ENCODE data around the gene MESP2.
A peak's percentile ranks its signal among the peaks of the same experiment; 100 is the strongest.

The MESP2 gene, protein sequence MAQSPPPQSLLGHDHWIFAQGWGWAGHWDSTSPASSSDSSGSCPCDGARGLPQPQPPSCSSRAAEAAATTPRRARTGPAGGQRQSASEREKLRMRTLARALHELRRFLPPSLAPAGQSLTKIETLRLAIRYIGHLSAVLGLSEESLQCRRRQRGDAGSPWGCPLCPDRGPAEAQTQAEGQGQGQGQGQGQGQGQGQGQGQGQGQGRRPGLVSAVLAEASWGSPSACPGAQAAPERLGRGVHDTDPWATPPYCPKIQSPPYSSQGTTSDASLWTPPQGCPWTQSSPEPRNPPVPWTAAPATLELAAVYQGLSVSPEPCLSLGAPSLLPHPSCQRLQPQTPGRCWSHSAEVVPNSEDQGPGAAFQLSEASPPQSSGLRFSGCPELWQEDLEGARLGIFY

DNA sequence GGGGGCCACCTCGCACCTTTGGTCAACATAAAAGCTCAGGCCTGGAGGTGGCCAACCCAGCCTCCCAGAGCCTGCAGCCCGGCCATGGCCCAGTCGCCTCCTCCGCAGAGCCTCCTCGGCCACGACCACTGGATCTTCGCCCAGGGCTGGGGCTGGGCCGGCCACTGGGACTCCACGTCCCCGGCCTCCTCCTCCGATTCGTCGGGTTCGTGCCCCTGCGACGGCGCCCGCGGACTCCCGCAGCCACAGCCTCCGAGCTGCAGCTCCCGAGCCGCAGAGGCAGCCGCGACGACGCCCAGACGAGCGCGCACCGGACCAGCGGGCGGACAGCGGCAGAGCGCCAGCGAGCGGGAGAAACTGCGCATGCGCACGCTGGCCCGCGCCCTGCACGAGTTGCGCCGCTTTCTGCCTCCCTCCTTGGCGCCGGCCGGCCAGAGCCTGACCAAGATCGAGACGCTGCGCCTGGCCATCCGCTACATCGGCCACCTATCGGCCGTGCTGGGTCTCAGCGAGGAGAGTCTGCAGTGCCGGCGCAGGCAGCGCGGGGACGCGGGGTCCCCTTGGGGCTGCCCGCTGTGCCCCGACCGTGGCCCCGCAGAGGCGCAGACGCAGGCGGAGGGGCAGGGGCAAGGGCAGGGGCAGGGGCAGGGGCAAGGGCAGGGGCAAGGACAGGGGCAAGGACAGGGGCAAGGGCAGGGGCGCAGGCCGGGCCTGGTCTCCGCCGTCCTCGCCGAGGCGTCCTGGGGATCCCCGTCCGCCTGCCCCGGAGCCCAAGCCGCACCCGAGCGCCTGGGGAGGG is at the start of gene MESP2:
Gene MESP2 (plus strand): TSS at position 59 of the 799 bp plus-strand sequence. CDS start 26 bp downstream, at position 85.
- FAIRE-seq = no peak

DNA sequence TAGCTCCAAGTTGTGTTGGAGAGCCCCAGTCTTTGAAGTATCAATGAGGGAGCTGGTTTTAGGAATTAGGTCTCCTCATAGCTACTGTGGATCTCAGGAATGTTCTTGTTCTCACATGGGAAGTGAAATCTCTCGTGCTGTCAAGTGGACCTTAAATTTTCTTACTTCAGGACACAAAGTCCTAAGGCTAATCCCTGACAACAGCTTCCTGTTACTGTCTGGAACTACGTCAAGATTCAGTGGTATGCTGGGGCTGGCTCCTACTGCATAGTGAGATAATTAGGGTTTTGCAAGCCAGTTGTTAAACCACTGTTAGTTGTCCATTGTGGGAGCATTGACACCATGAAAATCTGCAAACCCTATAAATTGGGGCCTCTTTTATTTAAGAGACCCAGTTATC is 47.9 kb upstream of the MESP2 start:
- FAIRE-seq = no peak

DNA sequence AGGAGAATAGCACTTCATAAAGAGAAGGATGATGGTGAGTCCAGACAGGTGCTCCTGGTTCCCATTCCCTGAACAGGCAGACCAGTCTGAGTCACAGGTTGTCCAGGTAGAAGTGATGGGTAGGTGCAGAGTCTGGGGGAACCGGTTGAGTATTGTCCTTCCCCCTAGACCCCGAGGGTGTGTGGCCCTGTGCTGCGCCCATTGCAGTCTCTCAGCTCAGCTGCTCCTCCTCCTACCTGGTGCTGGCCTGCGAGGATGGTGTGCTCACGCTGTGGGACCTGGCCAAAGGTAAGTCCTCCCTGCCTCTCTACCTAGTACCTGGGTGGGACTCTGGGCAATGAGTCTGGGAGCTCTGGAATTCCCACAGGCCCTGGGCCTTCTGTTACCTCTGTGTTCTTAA is 44.9 kb upstream of the MESP2 start:
- no peak for FAIRE-seq

DNA sequence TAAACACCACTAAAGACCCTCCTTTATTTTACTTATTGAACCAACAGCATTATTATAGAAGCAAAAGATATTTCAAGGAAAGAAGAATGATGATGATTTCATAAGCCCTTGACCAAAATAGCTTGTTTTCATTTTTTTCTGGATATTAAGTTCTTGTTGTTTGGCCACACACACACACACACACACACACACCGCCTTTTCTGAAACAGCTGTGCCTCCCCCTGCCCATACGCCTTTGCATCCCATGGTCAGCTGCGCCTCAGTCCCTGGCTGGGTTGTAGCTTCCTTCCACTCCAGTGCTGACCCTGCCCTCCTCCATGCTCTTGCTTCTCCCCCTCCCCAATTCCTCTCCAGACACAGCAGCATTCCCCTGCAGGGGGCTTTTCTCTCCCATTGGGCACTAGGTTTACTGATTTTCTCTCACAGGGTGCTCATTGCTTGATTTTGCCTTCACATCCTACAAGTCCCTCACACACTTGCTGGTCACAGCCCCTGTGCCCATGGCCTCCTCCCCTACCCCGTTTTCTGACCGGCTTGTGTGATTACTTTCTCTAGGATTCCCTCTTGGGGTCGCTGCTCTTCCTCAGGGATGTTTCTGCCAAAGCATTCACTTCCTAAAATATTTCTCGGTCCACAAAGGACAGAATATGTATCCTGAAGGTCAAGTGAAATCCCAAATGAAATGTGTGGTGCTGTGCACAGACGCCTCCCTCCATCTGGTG is 43.5 kb upstream of the MESP2 start:
- no peak for FAIRE-seq

DNA sequence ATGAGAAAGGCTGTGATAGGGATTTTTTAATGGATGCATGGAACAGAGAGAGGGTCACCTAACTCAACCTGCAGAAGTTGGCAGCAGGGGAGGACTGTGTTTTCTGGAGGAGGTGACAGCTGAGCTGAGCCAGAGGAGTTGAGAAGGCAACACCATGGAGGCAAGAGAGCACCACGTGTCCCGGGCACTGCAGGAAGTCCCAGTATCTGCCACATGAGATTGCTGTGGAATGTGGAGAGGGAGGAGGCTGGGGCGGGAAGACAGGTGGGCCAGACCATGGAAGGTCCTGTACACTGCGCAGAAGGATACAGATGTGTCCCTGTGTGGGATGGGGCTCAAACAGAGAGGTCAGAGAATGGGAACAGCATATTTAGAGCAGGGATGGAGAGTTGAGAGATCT is 40.4 kb upstream of the MESP2 start:
- no peak for FAIRE-seq

DNA sequence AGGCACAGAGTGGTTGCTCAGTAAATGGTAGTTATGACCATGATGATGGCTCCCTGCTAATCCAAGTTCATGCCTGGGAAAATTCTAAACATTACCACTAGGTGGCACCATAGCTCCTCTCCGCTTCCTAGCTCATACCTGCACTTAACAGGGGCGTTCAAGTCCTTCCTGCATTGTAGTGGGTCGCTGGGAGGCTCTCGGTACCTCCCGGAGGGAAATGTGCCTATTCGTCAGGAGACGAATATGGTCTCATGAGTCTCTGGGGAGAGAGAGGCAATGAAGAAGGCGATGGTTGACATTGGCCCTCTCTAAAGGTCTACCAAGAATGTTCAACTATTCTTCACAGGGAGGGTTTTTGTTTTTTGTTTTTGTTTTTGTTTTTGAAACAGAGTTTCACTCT is 36.0 kb upstream of the MESP2 start:
- FAIRE-seq = peak; percentile 90

DNA sequence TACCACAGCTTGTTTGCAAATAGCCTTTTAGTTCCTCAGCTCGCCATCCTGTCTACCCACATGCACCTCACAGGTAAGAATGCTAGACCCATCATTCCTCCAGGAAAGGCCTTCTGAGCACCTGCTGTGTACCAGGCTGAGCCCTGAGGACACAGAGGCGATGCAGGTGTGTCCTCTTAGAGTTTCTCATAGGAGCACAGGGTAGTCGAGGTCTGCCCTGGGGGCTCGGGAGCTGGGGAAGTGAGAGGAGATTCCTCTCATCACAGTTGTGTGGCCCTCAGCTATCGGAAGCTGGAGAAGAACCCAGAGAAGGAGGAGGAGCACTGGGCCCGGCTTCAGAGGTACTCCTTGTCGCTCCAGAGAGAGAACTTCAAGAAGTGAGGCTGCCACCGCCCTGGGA is 33.1 kb upstream of the MESP2 start:
- no peak for FAIRE-seq

DNA sequence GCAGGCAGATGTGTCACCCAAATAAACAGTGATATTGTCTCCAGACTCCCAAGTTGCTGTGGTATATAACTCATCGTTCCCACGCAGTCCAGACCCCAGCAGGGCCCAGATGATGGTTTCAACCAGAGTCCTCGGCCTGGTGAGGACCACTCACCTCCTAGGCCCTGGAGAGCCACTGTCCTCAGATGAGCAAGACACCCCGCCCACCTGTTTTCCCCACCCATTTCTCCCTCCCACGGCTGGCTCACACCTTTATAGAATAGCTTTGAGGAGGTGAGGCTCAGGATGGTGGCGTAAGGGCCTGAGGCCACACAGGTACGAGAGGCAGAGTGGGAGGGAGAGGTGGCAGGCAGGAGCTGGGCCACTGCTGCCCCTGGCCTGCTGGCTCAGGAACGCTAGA is 32.5 kb upstream of the MESP2 start:
- FAIRE-seq = no peak

DNA sequence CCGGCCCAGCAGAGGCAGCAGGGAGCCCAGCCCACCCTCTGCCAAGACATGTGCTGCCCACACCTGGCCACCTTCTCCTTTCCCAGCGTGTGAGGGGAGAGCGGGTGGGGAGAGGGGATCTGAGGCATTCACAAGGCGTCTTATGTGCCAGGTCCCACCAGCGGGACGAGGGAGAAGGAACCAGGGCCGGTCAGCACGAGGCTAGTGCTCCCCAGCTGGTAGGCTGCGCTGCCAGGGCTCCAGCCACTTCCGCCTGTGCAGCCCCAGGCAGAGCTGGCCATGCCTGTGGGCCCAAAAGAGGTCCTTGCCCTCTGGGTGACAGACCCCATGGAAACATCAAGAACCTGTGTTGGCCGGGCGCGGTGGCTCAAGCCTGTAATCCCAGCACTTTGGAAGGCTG is 31.0 kb upstream of the MESP2 start:
- FAIRE-seq = no peak

DNA sequence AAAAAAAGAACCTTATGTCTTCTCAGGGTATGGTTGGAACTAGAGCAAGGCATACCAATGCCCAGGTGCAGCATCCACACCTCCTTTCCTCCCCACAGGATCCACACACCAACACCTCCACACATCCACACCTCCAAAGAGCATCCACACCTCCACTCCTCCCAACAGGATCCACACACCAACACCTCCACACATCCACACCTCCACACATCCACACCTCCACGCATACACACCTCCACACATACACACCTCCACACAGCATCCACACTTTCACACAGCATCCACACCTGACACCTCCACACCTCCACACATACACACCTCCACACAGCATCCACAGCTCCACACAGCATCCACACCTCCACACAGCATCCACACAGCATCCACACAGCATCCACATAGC is 30.4 kb upstream of the MESP2 start:
- no peak for FAIRE-seq

DNA sequence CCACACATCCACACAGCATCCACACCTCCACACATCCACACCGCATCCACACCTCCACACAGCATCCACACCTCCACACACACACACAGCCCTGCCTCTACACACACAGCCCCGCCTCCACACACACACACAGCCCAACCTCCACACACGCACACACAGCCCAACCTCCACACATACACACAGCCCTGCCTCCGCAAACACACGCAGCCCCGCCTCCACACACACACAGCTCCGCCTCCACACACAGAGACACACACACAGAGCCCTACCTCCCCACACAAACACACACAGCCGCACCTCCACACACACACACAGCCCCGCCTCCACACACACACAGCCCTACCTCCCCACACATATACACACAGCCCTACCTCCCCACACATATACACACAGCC is 29.7 kb upstream of the MESP2 start:
- no peak for FAIRE-seq

DNA sequence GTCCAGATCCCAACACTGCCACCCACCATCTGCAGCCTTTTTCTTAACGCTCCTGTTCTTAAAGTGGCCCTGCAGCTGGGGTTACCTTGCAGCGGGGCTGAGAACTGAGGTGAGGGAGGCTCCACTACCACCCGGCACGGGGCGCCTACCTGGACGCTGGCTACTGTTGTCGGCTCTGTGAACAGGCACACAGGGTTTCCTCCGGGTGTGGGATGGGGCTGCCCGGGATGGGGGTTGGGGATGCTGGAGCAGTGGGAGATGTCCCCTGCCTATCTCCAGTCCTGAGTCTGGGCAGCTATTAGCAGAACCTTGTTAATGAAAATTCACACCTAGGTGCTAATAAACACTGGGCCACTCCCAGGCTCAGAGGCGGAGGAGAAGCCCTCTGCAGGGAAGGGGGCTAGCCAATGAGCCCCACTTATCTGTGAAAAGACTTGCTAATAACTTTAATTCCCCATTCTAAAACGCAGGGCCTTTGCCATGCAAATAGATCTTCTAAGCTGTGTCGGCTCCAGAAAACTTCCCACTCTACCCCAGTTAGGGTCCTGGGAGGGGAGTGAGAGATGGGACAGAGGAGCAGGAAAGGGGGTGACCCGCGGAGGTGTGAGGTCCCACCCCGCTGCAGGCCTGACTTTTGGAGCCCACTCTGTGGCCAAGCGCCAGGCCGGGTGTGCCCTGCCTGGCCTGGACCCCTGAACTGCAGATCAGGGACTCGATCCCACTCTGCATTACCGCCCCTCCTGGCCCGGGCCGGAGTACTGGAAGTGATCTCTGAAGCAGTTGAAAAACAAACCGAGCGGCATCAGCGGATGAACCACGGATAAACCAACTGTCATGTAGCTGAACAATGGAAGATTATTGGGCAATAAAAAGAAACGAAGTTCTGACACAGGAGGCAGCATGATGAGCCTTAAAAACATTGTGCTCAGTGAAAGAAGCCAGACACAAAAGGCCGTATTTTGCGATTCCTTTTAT is 28.1 kb upstream of the MESP2 start:
- FAIRE-seq = no peak

DNA sequence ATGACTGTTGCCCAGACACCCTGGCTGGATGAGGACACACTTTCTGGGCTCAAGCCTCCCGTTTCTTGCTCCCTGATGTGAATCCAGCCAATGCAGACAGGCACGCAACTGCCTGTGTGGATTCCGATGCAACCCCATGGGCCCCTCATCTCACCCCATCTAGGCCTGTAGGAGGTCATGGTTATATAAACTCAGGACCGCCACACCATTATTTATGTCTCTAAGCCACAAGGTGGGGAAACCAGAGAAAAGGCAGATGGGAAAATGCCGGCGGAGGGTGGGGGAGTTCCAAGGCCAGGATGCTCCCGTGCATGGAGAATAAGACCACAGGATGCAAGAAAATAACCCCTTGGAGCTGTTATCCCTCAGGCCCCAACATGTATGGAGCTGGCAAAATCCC is 27.1 kb upstream of the MESP2 start:
- no peak for FAIRE-seq

DNA sequence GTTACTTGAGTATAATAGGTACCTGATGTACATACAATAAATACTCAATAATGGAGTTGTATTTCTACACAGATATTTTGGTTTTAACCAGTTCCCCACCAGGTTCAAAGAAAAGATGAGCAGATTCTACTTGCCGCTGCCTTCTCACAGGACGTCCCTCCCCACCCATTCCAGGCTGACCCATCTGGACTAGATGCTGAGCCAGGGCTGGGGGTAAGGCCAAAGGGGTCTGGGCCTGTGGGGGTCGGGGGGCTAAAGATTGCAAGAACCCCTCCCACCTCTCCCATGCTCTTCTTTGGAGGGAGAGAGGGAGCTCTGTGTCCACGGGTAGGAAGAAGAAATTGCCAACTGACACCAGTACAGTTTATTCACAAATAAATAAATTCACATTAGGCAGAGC is 26.6 kb upstream of the MESP2 start:
- no peak for FAIRE-seq

DNA sequence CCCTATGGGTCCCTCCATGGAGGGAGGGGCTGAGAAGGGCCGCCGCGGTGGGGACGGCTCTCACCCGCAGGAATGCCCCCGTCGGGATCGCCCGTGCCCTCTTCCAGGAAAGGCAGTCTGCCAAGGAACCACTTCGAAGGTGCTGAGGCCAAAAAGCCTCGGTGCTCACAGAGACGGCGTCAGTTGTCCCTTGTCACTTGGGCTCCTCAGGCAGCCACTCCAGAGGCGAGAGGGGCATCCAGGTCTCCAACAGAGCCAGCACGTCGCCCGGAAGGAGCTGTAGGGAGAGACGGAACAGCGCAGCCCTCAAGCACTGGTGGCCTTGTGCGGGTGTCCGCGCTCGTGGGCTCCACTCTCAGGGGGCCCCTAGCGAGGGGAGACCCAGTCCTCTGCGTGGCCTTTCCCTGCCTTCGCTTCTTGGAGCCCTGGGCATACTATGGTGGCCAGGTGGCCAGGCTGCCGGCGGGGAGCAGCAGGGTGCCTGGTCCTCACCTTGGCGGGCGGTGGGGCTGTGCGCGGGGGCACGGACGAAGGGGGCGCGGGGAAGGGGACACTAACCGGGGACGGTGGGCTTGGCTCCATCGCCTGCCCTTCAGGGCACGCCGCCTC is 26.1 kb upstream of the MESP2 start:
- FAIRE-seq = no peak

DNA sequence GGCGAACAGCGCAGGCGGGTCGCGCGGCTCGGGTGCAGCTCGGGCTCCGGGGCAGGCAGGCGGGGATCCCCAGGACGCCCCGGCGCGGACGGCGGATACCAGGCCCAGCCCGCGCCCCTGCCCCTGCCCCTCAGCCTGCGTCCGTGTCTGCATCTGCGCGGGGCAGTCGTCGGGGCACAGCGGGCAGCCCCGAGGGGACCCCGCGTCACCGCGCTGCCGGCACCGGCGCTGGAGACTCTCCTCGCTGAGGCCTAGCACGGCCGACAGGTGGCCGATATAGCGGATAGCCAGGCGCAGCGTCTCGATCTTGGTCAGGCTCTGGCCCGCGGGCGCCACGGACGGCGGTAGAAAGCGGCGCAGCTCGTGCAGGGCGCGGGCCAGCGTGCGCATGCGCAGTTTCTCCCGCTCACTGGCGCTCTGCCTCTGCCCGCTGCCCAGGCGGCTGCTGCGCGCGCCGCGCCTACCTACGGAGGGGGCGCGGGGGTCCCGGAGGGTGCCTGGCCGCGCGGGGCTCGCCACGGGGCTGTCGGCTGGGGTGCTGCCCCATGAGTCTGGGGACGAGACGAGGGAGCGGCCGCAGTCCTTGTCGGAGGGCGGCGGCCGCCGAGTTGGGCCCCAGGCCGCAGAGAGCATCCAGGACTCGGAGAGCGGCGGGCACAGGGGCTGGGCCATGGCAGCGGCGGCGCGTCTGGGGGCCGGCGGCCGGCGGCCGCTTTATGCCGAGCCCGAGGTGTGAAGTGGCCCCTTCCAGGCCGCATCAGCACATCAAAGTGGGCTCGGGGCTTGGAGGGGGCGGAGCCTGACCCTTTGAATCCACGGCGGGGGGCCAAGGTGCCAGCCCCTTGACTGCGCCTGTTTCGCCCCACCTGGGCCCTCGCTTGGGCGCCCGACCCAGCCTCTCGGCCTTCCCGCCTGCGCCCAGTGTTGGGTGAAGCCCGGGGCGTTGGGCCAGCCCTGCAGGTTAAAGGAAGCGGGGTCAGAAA is 25.3 kb upstream of the MESP2 start, which contains the start of gene MESP1:
Gene MESP1 (minus strand): TSS at position 690 of the 983 bp plus-strand sequence. CDS start 18 bp downstream, at position 672.
- no peak for FAIRE-seq

DNA sequence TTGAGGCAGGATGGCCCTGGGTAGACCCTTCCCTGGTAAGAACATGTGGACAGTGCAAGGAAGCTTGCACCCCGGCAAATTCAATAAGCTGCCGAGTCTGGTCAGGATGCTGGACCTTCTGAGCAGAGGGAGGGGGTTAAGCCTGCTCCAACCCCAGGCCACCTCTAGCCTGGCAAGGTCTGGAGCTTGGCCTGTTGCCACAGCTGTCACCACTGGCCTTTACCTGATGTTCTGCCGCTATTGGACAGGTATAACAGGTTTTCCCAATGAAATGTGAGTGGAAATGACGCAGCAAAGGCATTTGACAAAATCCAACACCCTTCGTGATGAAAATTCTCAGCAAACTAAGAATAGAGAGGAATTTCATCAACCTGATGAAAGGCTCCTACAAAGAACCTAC is 24.4 kb upstream of the MESP2 start:
- no peak for FAIRE-seq

DNA sequence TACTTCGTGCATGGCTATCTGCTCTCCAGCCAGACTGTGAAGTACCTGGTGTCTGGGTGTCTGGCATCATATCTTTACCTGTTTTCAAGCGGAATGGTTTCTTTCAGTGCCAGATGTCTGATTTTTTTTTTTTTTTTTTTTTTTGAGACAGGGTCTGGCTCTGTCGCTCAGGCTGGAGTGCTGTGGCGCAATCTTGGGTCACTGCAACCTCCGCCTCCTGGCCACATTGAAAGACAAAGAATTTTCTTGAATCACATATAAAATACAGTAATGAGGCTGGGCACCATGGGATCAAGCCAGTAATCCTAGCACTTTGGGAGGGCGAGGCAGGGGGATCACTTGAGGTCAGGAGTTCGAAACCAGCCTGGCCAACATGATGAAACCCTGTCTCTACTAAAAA is 22.3 kb upstream of the MESP2 start:
- FAIRE-seq = no peak

DNA sequence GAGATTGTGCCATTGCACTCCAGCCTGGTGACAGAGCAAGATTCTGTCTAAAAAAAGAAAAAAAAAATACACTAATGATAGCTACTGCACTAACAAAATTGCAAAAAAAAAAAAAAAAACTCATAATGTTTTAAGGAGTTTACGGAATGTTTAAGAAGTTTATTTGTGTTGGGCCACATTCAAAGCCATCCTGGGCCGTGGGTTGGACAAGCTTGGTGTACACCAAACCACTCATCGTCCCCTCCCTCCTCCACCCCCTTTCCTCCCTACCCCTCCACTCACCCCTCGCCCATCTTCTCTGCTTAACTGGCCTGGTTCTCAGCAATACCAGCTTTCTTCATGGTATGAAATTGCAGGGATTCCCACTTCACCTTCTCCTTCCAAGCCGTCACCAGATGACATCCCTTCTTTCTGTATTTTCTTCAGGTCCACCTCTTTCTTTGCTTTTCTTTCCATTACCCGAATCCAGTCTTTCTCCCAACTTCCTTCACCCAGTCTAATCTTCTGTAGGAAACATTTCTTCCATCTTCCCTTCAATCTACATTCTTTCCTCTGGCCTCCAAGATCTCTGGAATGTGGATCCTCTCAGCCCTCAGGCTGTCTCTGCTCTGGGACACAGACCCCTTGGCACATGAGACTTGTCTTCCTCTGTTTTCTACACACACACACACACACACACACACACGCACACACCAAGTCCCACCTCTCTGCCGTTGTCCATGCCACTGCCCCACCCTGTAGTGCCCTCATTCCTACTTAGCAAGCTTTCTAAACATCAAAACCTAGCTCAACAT is 21.6 kb upstream of the MESP2 start:
- FAIRE-seq = no peak

DNA sequence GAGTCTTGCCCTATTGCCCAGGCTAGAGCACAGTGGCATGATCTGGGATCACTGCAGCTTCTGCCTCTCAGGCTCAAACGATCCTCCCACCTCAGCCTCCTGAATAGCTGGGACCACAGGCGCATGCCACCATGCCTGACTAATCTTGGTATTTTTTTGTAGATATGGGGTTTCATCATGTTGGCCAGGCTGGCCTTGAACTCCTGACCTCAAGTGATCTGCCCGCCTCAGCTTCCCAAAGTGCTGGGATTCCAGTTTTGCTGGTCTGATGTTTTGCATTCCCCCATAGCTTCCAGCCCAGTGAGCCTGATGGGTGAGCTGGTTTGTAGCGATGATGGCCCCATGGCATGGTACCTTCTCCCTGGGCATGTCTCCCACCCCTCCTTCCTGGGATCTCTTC is 20.4 kb upstream of the MESP2 start:
- FAIRE-seq = no peak
